ENCODE data around the gene MYO1D. TPM values are rescaled to one million over a fixed set of nuclear protein-coding genes. Genes with fewer than 3 reads are reported as not detected.
A peak's percentile ranks its signal among the peaks of the same experiment; 100 is the strongest.

The MYO1D gene
- total RNA-seq, 1 donor from 2014 or later, result 24.9 TPM

GRCh38 chr17:32482568-32483320, 394.2 kb downstream of the MYO1D start:
- Mint-ChIP-seq H3K27ac (no peak overlapping the region), H3K36me3 (peaks cover 16% of the 10 kb centered on the region)
- DNase-seq (ENCODE audit: extremely low spot score, unreplicated experiment), result no peak

GRCh38 chr17:32481193-32481592, 395.7 kb downstream of the MYO1D start:
- Mint-ChIP-seq H3K36me3 (peaks cover 25% of the 10 kb centered on the region), H3K27ac (no peak overlapping the region), H3K4me1 (ENCODE audit: unreplicated experiment) (peaks cover 12% of the 10 kb centered on the region), H3K4me3 (no peak overlapping the region), H3K9me3 (no peaks in the 10 kb centered on the region), H3K27me3 (no peaks in the 10 kb centered on the region)
- DNase-seq (ENCODE audit: extremely low spot score, unreplicated experiment), result peak; percentile 22
- TF ChIP-seq CTCF (conservative IDR thresholded peaks at IDR 0.05), result no peak

More at GRCh38 chr17:32482568-32483320, 394.2 kb downstream of the MYO1D start:
- no peaks in the 10 kb centered on the region for H3K9me3 Mint-ChIP-seq
- H3K4me3 Mint-ChIP-seq, result no peak overlapping the region
- H3K27me3 Mint-ChIP-seq, result peaks cover 3% of the 10 kb centered on the region
- H3K4me1 Mint-ChIP-seq (ENCODE audit: unreplicated experiment), result peaks cover 16% of the 10 kb centered on the region
- no peak for TF ChIP-seq CTCF (conservative IDR thresholded peaks at IDR 0.05)

GRCh38 chr17:32479074-32479617, 397.8 kb downstream of the MYO1D start:
- Mint-ChIP-seq H3K4me3 (no peak overlapping the region), H3K4me1 (ENCODE audit: unreplicated experiment) (peaks cover 10% of the 10 kb centered on the region), H3K27ac (no peak overlapping the region), H3K27me3 (no peaks in the 10 kb centered on the region), H3K9me3 (no peaks in the 10 kb centered on the region), H3K36me3 (peaks cover 28% of the 10 kb centered on the region)
- no peak for DNase-seq (ENCODE audit: extremely low spot score, unreplicated experiment)
- no peak for TF ChIP-seq CTCF (conservative IDR thresholded peaks at IDR 0.05)

- Mint-ChIP-seq H3K4me3 (no peak overlapping the region), H3K9me3 (no peaks in the 10 kb centered on the region), H3K4me1 (ENCODE audit: unreplicated experiment) (no peaks in the 10 kb centered on the region), H3K27me3 (no peaks in the 10 kb centered on the region), H3K36me3 (peaks cover 34% of the 10 kb centered on the region), H3K27ac (no peak overlapping the region)
- no peak for TF ChIP-seq CTCF (conservative IDR thresholded peaks at IDR 0.05)
- no peak for DNase-seq (ENCODE audit: extremely low spot score, unreplicated experiment)
Observed at GRCh38 chr17:32477220-32477619, 399.7 kb downstream of the MYO1D start.

- no peaks in the 10 kb centered on the region for H3K27me3 Mint-ChIP-seq
- H3K4me1 Mint-ChIP-seq (ENCODE audit: unreplicated experiment), result no peaks in the 10 kb centered on the region
- no peak overlapping the region for H3K4me3 Mint-ChIP-seq
- TF ChIP-seq CTCF (conservative IDR thresholded peaks at IDR 0.05), result no peak
- DNase-seq (ENCODE audit: extremely low spot score, unreplicated experiment), result no peak
- no peaks in the 10 kb centered on the region for H3K9me3 Mint-ChIP-seq
- H3K27ac Mint-ChIP-seq, result no peak overlapping the region
- H3K36me3 Mint-ChIP-seq, result peaks cover 41% of the 10 kb centered on the region
Observed at GRCh38 chr17:32475258-32475657, 401.7 kb downstream of the MYO1D start.
